Esophagus squamous epithelium (tissue), 5 donors: ENCODE results near the gene LPIN1. TPM values are rescaled to one million over a fixed set of nuclear protein-coding genes. Genes with fewer than 3 reads are reported as not detected.

Source experiments
- DNase-seq: peaks from one replicate; lab custom pipeline; 2025; lab: John Stamatoyannopoulos, UW
- H3K27ac ChIP-seq, 4 donors: fragments of 200-600 bp; sonication (generic); one replicate each; pipeline ENCODE4 v1.5.1; 2016 to 2019; ENCODE audit warnings: mild to moderate bottlenecking in 1 of 4
- H3K27me3 ChIP-seq, 4 donors: fragments of 200-600 bp; sonication (generic); 1 replicate in 3 of 4; 2 replicates in 1 of 4; pipeline versions ENCODE4 v1.5.1 to v1.6.0; 2017 to 2021; ENCODE audit warnings: antibody characterized with exemption in 1 of 4
- H3K36me3 ChIP-seq, 3 donors: fragments of 200-600 bp; sonication (generic); one replicate each; pipeline ENCODE4 v1.5.1; 2016 to 2019
- H3K4me1 ChIP-seq, 3 donors: fragments of 200-600 bp; sonication (generic); one replicate each; pipeline ENCODE4 v1.5.1; 2017 to 2019
- H3K4me3 ChIP-seq, 4 donors: fragments of 200-600 bp; sonication (generic); 1 replicate in 3 of 4; 2 replicates in 1 of 4; pipeline ENCODE4 v1.5.1; 2016 to 2019; ENCODE audit warnings: mild to moderate bottlenecking in 2 of 4, moderate library complexity in 1 of 4
- H3K9me3 ChIP-seq, 3 donors: fragments of 200-600 bp; sonication (generic); one replicate each; pipeline ENCODE4 v1.5.1; 2016 to 2019
- CTCF ChIP-seq, 6 experiments: fragments of 450-650 bp in 4 of 6; fragments of 200-600 bp in 2 of 6; sonication (generic) in 2 of 6; IDR thresholded peaks; one replicate each; pipeline ENCODE4 v1.5.1; 2016 to 2019; ENCODE audit warnings: antibody characterized with exemption in 6 of 6, mild to moderate bottlenecking in 4 of 6, moderate library complexity in 4 of 6
- POLR2A ChIP-seq, 4 donors: fragments of 450-650 bp; IDR thresholded peaks; one replicate each; pipeline ENCODE4 v1.6.1; 2017; ENCODE audit warnings: antibody characterized with exemption in 4 of 4, mild to moderate bottlenecking in 4 of 4, moderate library complexity in 3 of 4
- WGBS, 2 donors: methylation state at CpG; one replicate each; pipeline ENCODE4 v1.1.5; 2018; 5-methylcytosine and 5-hydroxymethylcytosine counted together
- intact Hi-C: fragments of 100-400 bp; cut with DNase I; formaldehyde crosslinking; loops from one replicate; pipeline ENCODE4 v1.15.0; 2022
- total RNA-seq, 4 donors: library from RNA; depleted of rRNA; stranded (reverse); fragments of >200 nt; gene quantifications; one replicate each; pipeline ENCODE4 v1.1.0, GENCODE V29; 2016
- donor health status: DM: yes; HTN: yes; CAD: no.

LPIN1 gene
- total RNA-seq, 4 donors from 2014 or later: 16.9 to 80.9 (median 39.7) TPM

- no peak overlapping the region for H3K27ac ChIP-seq
- H3K9me3 ChIP-seq: no peaks in the 10 kb centered on the region
- H3K4me1 ChIP-seq: peaks cover 0 to 18% (median 0%) of the 10 kb centered on the region in 3 donors
- H3K4me3 ChIP-seq: no peak overlapping the region
- WGBS, 2 donors: 38 to 53% methylated on average over 6 of the region's 6 CpGs
- intact Hi-C loops: no loop called here
- peaks cover 0 to 38% (median 0%) of the 10 kb centered on the region in 4 donors for H3K27me3 ChIP-seq
- TF ChIP-seq POLR2A (IDR thresholded peaks at IDR 0.05): no peak
- TF ChIP-seq CTCF (IDR thresholded peaks at IDR 0.05): no peak
- no peak for DNase-seq
- H3K36me3 ChIP-seq: no peaks in the 10 kb centered on the region
Observed at GRCh38 chr2:11719230-11719977, 27.0 kb upstream of the LPIN1 start.

- intact Hi-C loops: no loop called here
Observed at GRCh38 chr2:11720752-11721151, 25.7 kb upstream of the LPIN1 start.

GRCh38 chr2:11722292-11723060, 24.0 kb upstream of the LPIN1 start:
- H3K36me3 ChIP-seq: no peaks in the 10 kb centered on the region
- DNase-seq: no peak
- 53 to 58% methylated on average over 2 to 3 of the region's 3 CpGs for WGBS, 2 donors
- no peaks in the 10 kb centered on the region for H3K9me3 ChIP-seq
- no peak overlapping the region for H3K27ac ChIP-seq
- intact Hi-C loops: no loop called here
- H3K27me3 ChIP-seq: peaks cover 0 to 45% (median 0%) of the 10 kb centered on the region in 4 donors
- peaks cover 0 to 8% (median 0%) of the 10 kb centered on the region in 3 donors for H3K4me1 ChIP-seq
- no peak for TF ChIP-seq CTCF (IDR thresholded peaks at IDR 0.05)
- TF ChIP-seq POLR2A (IDR thresholded peaks at IDR 0.05): no peak
- H3K4me3 ChIP-seq: no peak overlapping the region

More at GRCh38 chr2:11720752-11721151, 25.7 kb upstream of the LPIN1 start:
- WGBS, 2 donors: 70 to 77% methylated on average over 6 to 7 of the region's 7 CpGs
- Histone ChIP-seq H3K36me3 (no peaks in the 10 kb centered on the region), H3K4me3 (no peak overlapping the region), H3K4me1 (peaks cover 0 to 18% (median 0%) of the 10 kb centered on the region in 3 donors), H3K27me3 (peaks cover 0 to 38% (median 0%) of the 10 kb centered on the region in 4 donors), H3K27ac (no peak overlapping the region), H3K9me3 (no peaks in the 10 kb centered on the region)
- no peak for DNase-seq
- TF ChIP-seq CTCF (IDR thresholded peaks at IDR 0.05) (no peak), POLR2A (IDR thresholded peaks at IDR 0.05) (no peak)

GRCh38 chr2:11723061-11723371, 23.4 kb upstream of the LPIN1 start:
- no peak for TF ChIP-seq POLR2A (IDR thresholded peaks at IDR 0.05)
- no peak for TF ChIP-seq CTCF (IDR thresholded peaks at IDR 0.05)
- peaks cover 0 to 8% (median 0%) of the 10 kb centered on the region in 3 donors for H3K4me1 ChIP-seq
- H3K36me3 ChIP-seq: no peaks in the 10 kb centered on the region
- DNase-seq: no peak
- H3K9me3 ChIP-seq: no peaks in the 10 kb centered on the region
- peaks cover 0 to 44% (median 0%) of the 10 kb centered on the region in 4 donors for H3K27me3 ChIP-seq
- intact Hi-C loops: no loop called here
- no peak overlapping the region for H3K27ac ChIP-seq
- no peak overlapping the region for H3K4me3 ChIP-seq

- WGBS, 2 donors: 80 to 86% methylated on average over 4 to 7 of the region's 7 CpGs
Observed at GRCh38 chr2:11724151-11724550, 22.3 kb upstream of the LPIN1 start.

More at GRCh38 chr2:11724151-11724550, 22.3 kb upstream of the LPIN1 start:
- Histone ChIP-seq H3K4me3 (no peak overlapping the region), H3K4me1 (peaks cover 0 to 8% (median 0%) of the 10 kb centered on the region in 3 donors), H3K27ac (no peak overlapping the region), H3K27me3 (peaks cover 0 to 40% (median 0%) of the 10 kb centered on the region in 4 donors), H3K36me3 (no peaks in the 10 kb centered on the region), H3K9me3 (no peaks in the 10 kb centered on the region)
- DNase-seq: no peak
- TF ChIP-seq POLR2A (IDR thresholded peaks at IDR 0.05) (no peak), CTCF (IDR thresholded peaks at IDR 0.05) (no peak)
- intact Hi-C loops: no loop called here
